ENCODE results near the gene BPNT1. TPM values are rescaled to one million over a fixed set of nuclear protein-coding genes. Genes with fewer than 3 reads are reported as not detected.
A peak's percentile ranks its signal among the peaks of the same experiment; 100 is the strongest.

Gene BPNT1
- total RNA-seq, 1 experiment from 2014 or later = 13.6 TPM

DNA sequence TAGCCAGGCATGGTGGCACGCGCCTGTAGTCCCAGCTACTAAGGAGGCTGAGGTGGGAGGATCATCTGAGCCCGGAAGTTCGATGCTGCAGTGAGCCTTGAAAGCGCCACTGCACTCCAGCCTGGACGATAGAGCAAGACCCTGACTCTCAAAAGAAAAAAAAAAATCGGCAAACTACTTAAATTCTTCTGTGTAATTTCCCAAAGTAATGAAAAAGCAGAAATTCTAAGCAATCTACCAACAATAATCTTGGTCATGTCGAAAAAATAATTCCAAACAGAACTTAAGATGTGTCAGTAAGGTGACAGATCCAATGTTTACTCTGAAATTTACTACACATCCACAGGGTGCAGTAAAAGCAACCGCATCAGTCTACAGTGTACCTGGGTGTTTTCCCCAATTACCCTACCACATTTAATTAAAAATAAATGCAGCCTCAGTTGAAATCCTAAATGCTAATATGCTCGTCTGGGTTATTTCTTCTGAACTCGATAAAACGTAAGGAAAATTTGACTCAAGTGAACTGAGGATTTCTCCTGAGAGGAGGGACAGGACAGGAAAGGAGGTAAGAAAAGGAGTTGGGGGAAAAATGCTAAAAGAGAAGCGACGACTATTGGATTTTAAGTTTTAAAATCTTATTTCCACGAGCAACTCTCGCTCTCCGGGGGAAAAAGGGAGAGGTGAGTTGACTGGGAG, 44.1 kb downstream of the BPNT1 start:
- Histone ChIP-seq H4K91ac (ENCODE audit: insufficient read length, low read depth, low read length) (no peak overlapping the region), H3K23ac (ENCODE audit: insufficient read length, low read depth, low read length) (no peak overlapping the region), H3K79me2 (ENCODE audit: insufficient read depth, low read length) (peaks cover 14% of the 10 kb centered on the region; the same call in 1 of the 2 replicates), H3K23me2 (ENCODE audit: insufficient read length, low read depth, low read length, poor library complexity, severe bottlenecking) (no peaks in the 10 kb centered on the region), H3K18ac (ENCODE audit: insufficient read length, low read depth, low read length) (no peak overlapping the region), H3K27ac (ENCODE audit: insufficient read length, low read depth, low read length) (no peak overlapping the region), H4K20me1 (ENCODE audit: control insufficient read depth, insufficient read depth, insufficient read length) (no peaks in the 10 kb centered on the region), H2BK20ac (ENCODE audit: low read depth, low read length, poor library complexity, severe bottlenecking) (no peak overlapping the region), H2AK5ac (ENCODE audit: insufficient read length, low read length) (no peak overlapping the region), H2BK120ac (ENCODE audit: low read depth, low read length, poor library complexity, severe bottlenecking) (no peak overlapping the region), H2BK12ac (ENCODE audit: insufficient read length, low read depth, low read length) (no peak overlapping the region), H3K4me2 (ENCODE audit: insufficient read depth, insufficient read length, low read length) (peak overlapping the region; percentile 58), H3K9ac (ENCODE audit: extremely low read depth, insufficient read length, low read length) (peak overlapping the region; percentile 73), H3T11ph (ENCODE audit: low read length) (no peak overlapping the region), H2BK5ac (ENCODE audit: insufficient read length, low read length) (no peak overlapping the region), H2AFZ (ENCODE audit: low read length) (no peak overlapping the region), H4K5ac (ENCODE audit: insufficient read length, low read depth, low read length) (no peak overlapping the region), H2BK15ac (ENCODE audit: low read depth, low read length) (no peak overlapping the region), H3K79me1 (ENCODE audit: insufficient read depth, low read depth, low read length, poor library complexity, severe bottlenecking) (peaks cover 3% of the 10 kb centered on the region), H3K9me3 (ENCODE audit: control insufficient read depth, low read depth, low read length) (no peaks in the 10 kb centered on the region), H3K4me1 (ENCODE audit: insufficient read depth, low read length) (no peaks in the 10 kb centered on the region), H3K56ac (ENCODE audit: insufficient read length, low read depth, low read length) (no peak overlapping the region), H3K14ac (ENCODE audit: insufficient read depth, low read length) (peak overlapping the region; percentile 24; the same call in 1 of the 2 replicates), H3K27me3 (ENCODE audit: insufficient read depth, low read length) (no peaks in the 10 kb centered on the region), H3K4ac (ENCODE audit: low read depth, low read length) (no peak overlapping the region), H4K8ac (replicated peaks; ENCODE audit: insufficient read length, low read depth, low read length) (no peak overlapping the region)
- peak overlapping the region; percentile 70 to 97 (median 96); a peak in 6 of 7 replicates for H3K27ac Mint-ChIP-seq
- H3K4me1 Mint-ChIP-seq = peaks cover 6 to 11% of the 10 kb centered on the region in 2 experiments; a peak in 3 of 4 replicates
- WGBS (ENCODE audit: extremely low coverage, insufficient read length, low lambda C conversion rate) = no CpG with 5 or more reads among the region's 17 CpGs
- DNase-seq = no peak
- H3K9me3 Mint-ChIP-seq = no peaks in the 10 kb centered on the region
- TF ChIP-seq CTCF (conservative IDR thresholded peaks at IDR 0.05) = no peak
- peak overlapping the region; percentile 87 to 93 for H3K4me3 Mint-ChIP-seq
- H3K36me3 Mint-ChIP-seq (ENCODE audit: insufficient read depth in 1 of 3, low read depth in 3 of 3) = peaks cover 0 to 13% (median 0%) of the 10 kb centered on the region in 3 experiments; a peak in 4 of 7 replicates
- H3K27me3 Mint-ChIP-seq (ENCODE audit: low read depth) = no peaks in the 10 kb centered on the region

Measured in H9 (cell line).